ENCODE results near the gene IQCK.
A peak's percentile ranks its signal among the peaks of the same experiment; 100 is the strongest.

The IQCK gene

DNA sequence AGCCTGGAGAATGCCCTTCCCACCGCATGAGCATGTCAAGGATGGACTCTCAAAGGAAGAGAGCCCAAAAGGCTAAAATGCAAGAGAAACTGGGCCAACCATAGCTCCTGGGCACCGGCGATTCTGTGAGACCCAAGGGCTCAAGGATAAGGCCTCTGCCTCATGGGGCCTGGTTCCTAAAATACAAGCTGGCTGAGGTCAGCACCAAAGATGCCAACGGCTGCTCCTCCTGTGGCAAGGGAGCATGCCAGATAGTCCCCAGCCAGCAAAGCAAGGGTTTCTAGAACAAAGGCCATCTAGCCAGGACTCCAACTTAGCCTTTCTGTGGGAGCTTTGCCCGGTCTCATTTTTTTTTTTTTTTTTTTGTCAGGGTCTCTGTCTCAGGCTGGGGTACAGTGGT lies 146.5 kb downstream of the IQCK start:
- no peak for DNase-seq

DNA sequence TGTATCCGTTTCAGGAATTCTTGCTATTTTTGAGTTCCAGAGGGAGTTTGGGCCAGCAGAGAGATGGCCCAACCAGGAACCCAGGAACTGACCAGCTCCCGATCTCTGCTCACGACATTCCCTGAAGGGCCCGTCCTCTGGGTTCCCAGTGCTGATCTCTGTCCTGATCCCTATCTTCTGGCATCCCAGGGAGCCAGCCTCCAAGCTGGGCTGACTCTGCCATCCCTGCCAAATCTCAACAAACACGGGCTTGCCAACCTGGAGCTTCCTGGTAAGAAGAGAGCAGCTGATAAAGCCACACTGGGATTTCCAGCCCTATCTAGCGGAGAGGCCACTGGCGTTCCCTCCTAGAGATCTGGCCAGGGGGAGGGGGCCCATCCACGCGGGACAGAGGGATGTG lies 150.3 kb downstream of the IQCK start:
- DNase-seq = no peak

DNA sequence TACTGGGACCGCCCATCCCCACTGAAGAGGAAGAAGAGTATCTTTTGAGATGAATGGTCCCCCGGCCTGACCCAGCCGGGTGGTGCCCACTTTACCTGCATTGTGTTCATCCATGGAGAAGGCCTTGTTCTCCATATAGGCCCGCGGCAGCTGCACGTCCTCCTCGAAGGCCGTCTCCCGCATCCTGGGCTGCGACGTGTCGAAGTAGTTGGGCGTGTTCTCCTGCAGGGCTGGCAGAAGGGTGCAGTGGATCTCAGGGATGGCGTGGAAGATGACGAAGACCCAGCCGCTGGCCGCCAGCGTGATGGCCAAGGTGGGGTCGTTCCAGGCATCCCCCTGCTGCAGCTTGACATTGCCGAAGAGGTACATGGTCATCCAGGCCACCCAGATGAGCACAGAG lies 153.7 kb downstream of the IQCK start:
- DNase-seq = no peak

DNA sequence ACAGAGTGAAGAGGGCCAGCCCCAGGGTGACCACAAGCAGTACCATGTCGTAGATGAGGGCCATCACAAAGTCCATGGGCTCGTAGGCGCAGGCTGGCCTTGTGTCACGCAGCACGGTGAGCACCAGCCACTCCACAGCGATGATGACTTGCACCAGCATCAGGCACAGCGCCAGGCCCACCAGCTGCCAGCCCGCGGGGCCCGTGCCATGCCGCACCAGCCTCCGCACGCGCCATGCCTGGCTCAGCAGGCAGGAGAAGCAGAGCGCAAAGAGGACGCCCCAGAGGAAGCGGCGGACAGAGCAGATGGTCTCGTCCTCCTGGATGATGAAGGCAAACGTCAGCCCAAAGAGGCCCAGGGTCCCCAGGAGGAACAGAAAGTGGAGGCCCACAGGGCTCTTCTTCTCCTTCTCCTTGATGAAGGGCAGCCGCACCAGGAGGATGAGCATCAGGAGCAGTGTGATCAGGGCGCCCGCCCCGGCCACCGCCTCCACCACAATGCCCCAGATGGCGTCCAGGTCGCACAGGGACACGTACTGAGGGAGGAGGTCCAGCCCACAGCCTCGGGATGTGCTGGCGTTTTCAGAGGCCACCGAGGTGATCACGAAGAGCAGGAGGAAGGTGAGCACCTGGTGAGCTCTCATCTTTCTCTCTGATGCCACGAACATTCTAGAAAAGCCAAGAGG lies 154.2 kb downstream of the IQCK start:
- DNase-seq = no peak

DNA sequence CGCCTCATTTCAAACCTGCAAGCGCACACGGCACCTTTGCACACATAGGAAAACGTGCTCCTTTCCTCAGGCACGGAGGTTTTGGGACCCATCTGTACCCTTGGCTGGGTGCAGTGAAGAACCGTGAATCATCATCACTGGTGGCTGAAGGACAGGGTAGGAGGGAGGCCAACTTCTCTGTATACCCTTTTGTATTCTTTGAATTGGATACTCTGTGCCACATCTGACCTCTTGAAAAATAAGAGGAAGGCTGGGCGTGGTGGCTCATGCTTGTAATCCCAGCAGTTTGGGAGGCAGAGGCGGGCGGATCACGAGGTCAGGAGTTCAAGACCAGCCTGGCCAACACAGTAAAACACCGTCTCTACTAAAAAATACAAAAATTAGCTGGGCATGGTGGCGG lies 154.9 kb downstream of the IQCK start:
- no peak for DNase-seq

DNA sequence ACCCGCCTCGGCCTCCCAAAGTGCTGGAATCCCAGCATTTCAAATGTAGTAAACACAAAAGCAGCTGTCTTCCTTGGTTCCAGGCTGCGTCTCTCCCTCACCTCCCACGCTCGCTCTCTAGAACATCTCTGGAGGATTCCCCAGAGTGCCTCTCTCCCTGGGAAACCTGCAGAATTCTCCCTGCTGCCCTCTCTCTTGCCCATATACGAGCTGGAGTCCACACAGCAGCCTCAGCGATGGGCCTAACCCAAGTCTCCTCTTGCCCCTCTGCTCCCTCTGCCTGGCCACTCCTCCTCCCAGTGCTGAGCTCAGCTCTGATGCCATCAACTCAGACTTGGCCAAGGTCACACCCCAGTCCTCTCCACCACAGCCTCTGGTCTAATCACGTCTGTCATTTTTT lies 156.0 kb downstream of the IQCK start:
- no peak for DNase-seq

DNA sequence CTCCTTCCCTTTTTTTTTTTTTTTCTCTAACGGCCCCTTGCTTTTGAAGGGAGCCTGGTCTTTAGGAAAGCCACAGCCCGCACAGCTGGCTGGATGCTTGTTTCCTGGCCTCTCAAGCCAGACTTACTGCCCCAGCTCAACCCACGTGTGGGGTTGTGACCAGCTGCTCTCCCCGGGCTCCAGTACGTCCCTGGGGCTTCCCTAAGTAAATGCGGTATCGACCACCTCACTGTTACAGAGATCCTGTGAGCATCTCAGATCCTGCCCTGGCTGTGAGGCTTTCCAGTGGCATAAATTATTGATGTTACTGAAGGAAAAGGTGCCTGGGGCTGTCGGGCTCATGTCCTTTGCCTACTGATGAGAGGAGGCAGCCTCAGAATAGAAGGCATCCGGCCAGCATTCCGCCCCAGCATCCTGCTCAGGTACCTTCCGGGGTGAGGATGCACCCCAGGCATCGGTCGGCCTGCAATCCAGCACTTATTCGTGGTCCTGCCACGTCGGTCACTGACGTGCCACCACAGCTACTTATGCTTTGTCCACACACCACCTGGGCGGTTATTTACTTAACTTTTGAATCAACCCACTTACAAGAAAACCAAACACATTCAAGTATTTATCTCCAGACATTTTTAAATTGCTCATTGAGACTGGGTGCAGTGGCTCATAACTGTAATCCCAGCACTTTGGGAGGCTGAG lies 156.9 kb downstream of the IQCK start:
- no peak for DNase-seq

DNA sequence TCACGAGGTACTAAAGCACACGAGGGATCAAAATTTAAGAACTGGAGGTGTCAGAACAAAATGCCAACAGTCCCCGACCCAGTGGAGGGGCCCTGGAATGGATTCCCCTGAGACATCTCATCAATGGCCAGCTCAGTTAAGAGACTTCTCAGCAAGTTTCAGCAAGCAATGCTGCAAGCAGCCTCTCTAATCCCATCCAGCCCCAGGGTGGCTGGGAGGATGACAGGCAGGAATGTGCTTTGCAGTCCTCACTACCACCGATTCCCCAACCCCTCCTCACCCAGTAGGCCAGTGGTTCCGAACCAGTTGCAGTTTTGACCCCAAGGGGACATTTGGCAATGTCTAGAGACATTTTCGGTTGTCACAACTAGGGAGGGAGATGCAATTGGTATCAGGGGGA lies 157.8 kb downstream of the IQCK start:
- DNase-seq = no peak

DNA sequence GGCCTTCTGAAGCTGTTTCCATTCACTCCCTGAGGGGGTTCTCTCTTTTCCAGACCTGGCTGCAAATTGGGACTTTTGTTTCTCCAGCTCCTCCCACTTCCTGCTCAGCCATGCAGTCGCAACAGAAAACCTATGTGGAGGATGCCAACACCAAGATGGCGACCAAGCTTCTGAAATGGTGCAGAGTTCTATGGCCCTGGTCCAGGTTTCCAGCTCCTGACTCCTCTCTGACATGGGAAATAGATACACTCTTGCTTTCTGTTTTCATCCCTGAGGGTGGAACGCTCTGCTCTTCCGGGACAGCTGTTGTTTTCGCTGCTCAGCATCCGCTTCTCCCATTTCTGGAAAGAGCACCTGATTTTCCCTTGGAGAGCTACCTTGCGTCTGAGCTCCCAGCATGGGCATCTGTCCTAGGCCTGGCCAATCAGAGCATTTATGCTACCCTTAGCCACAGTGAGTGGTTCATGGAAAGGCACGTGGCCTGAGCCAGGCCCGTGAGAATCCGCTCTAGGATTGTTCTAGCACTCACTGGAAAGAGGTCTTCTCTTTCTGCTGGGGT lies 158.5 kb downstream of the IQCK start:
- DNase-seq = no peak

DNA sequence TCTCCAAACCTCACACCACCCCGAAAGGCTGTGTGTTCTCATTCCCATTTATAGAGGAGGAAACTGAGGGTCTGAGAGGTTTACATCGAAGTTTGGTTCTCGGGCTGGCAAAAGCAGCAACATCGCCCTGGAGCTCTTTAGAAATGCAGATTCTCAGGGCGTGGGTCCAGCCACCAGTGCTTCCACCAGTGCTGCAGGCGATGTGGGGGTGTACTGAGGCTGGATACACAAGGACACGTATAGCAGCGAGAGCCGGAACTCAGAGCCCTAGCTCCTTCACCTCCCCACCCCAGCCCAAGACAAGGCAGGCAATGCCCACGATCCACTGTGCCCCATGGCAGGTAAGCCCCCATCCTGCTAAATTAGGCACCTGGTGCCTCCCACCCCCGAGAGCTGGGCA lies 160.7 kb downstream of the IQCK start:
- DNase-seq = no peak

DNA sequence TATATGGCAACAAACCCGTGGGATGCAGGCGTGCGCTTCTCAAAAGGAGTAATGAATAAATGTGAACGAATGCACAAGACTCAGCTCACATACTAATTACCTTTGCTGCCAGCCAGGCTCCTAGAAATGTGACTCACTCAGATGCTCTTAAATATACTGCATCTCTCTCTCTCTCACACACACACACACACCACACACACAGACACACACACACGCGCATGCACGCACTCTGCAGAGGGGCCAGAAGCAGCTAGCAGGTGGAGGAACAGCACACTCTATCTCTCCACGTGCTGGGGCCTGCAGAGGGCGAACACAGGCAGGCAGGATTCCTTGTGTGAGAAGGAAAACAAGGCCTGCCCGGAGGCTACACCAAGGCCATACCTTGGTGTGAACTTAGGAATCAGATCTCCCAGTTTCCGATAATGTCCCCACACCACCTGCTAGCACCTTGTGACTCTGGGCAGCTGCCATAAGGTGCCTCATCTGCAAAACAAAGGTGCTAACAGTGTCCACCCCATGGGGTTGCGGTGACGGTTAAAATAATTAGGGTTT lies 161.2 kb downstream of the IQCK start:
- DNase-seq = no peak

DNA sequence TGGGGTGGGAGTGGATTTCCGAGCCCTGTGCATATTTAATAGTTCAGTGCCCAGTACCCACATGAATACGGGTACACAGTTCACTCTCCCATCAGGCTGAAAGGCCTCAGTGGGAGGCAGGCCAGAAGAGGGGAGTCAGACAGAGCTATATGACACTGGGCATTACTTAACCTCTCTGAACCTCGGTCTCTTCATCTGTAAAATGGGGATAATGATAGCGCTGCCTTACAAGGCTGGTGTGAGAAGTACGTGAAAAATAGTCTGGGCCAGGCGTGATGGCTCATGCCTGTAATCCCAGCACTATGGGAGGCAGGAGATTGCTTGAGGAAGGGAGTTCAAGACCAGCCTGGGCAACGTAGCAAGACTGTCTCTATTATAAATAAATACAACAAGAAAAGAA lies 163.0 kb downstream of the IQCK start:
- no peak for DNase-seq

DNA sequence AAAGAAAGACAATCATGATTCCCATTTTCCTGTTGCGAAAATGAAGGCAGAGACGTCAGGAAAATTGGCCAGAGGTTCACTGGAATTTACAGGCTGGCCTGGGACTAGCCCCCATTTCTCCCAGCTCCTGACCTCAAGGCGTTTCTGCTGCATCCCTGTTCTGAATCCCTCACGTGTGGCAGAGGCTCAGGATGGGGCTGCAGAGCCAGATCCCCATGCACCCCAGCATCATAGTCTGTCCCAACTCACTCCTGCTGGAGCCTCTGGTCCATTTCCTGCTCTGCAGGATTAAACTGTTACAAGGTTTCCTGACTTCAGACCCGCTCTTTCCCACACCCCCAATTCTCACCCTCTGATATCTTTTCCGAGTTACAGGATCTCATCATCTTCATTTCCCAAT lies 163.7 kb downstream of the IQCK start:
- DNase-seq = no peak

DNA sequence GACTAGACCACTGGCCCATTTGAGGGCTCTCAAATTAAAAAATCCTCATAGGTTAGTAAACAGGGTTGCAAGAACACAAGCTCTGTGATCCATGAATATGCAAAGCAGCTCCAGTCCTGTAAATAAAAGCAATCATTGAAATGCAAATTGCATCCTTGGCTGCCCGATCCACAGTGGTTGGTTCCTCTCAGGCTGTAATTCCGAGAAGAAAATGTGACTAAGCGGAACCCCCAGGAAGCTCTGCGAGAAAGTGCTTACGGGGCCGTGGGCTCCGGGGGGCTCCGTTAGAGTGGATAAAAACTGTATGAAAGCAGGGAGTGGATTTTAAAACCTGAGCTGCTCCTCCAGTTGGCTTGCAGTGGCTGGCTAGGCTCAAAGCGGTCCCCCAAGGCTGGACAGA lies 164.1 kb downstream of the IQCK start:
- no peak for DNase-seq

DNA sequence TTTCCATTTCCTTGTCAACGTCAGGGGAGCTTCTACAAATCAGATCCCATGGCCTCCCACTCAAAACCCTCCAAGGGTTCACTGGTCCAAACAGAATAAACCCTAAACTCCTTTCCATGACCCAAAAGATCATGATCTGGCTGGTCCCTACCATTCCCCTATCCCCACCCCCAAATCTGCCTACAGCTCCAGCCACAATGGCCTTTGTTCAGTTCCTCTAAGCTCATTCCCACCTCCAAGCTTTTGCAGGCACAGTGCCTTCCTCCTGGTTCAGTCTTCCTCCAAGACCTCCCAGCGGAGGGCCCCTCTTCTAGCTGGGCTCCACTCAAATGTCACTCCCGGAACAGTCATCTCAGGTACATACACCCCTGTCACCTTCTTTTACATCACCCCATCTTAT lies 164.6 kb downstream of the IQCK start:
- DNase-seq = no peak

DNA sequence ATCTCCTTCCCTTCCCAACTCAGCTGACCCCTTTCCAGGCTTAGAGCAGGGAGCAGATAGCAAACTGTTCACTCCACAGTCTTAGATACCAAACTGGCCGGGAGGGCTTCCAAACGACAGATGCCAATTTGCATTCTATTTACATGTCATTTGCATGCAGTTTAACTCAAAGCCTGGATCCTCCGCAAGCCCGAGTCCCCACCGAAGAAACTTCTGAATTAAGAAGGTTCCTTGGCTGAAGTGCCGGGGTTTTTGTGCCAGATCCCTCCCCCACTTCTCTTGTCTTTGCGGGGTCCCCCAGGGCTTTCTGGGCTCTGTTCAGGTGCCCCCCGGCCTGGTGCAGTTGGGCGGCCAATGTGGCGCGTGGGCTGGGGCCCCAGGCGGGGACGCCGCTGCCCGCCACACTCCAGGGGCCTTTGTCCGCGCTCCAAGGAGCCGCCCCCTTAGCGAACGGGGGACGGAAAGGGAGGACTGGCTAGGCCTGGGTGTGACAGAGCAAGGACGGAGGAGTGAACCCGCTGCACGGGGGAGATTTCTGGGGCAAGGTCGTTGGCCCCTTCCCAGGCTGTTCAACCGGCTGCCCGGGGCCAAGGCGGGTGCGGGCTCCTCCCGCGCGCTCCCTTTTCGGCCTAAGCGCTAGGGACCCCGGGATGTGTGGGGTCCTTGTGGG lies 165.4 kb downstream of the IQCK start:
- DNase-seq = peak; percentile 76

DNA sequence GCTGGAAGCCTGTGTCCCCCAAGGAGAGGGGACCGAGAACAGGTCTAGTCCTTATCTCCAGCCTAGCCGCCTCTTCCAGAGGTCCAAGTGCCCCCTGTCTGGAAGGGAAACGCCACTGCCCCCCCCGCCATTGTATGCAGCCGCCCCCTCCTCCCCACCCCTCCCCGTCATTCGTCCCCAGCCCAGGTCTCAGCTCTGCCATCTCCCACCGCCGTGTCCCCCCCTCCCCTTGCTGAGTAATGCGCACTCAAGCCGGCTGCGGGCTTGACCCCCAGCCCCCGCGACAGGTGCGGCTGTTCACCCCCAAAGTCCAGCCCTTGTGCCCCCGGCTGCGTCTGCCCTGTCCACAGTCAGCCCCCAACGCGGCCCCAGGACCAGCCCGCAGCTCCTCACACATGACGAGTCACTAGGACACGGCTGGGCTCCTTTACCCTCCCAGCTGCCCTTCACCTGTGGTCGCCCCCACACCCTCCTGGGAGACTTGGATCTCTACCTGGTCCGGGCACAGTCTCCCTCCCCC lies 166.0 kb downstream of the IQCK start:
- peak; percentile 58 for DNase-seq

DNA sequence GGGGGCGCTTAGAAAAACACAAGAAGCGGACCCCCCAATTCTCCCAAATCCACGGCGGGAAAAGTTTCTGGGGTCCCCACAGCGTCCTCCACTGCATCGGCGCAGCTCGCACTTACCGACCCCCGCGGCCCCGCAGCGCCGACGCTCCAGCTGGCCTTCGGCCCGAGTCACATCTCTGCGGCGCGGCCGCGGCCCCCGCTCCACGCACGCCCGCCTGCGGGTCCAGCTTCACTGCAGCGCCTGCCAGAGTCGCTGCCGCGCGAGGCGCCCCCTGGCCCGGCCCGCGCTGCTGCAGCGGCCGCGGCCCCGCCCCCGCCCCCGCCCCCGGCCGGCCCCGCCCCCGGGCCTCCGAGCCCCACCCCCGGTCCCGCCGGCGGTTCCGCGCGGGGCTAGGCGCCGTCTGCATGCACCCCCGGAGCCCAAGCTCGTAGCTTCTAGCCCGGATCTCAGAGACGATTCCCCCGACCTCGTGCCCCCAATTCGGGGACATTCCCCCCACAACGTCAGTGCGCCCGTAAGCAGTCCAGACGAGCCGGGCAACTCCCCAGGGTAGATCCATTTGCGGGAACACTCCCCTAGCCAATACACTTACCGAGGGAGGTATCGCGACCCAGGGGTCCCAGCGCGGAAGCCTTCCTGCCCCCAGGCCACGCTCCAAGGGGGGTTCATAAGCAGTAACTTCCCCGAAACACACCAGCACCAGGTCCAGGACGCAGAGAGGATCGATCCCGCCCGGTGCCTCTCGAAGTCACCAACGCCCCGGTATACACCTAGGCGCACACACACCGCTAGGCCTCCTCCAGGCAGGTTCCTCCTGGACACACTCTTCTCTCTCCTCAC lies 166.8 kb downstream of the IQCK start, which contains the start of gene GPRC5B:
Gene GPRC5B, minus strand, starts transcription at position 238 of the 840 bp plus-strand sequence. CDS start 12,003 bp downstream, outside the sequence.
- DNase-seq = peak; percentile 75

DNA sequence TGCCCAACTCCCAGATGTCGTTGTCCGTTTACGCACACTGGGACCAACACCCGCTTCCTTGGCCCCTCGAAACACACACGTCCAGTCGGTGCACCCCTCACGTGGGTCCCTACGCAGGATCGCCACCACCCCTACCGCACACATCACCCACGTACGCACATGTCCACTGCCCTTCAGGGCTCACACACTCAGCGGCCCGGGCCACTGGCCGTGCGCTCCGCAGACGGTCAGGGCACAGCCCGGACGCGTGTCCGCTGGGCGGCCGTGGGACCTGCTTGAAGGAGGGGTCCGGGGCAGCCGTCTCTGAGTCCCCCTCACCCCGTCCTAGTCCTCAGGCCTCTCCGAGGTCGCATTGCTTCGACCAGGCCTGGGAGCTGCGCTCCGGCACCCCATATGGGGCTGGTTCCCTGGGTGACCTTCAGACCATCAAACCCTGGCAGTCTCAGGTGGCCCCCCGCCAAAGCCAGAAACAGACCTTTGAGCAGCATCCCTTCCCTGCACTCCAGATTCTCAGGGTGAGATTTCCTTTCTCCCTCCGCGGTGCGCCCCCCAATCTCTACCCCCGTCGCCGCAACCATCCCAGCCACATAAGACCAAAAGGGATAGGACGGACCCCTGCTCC lies 167.5 kb downstream of the IQCK start:
- peak; percentile 58 for DNase-seq

DNA sequence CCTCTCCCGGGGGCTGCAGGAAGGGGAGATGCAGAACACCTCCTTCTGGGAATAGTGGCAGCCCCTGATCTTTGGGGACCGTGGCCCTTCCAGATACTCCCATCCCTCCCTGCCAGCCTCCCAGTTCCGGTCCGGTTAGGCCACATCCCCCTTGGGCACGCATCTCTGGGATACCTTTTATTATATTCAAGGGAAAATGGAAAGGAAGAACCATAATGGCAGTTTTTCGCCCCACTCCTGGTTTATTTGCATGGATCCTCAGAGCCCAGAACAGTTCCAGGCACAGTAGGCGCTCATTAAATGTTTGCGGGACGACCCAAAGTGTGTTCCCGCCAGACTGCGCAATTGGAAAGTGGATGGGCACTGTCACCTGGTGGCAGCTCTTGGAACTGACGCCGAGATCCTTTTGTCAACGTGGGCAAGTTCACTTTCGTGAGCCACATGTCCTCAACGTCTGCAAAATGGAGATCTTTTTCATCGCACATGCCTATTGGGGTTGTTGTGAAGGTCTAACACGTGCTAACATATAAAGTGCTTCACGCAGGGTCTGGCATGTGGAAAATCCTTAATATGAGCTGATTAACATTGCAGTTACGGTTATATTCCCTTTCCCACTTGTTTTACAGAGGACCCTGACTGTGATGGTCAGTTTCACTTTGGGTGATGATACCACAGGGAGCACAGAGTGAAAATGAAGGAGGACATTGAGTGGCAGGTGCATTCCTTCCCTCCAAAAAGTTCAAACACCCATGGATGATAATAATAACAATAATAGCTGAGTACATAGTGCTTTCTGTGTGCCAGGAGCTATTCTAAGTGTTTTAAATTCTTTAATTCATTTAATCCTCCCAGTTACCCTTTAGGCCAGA lies 168.2 kb downstream of the IQCK start:
- DNase-seq = peak; percentile 85

DNA sequence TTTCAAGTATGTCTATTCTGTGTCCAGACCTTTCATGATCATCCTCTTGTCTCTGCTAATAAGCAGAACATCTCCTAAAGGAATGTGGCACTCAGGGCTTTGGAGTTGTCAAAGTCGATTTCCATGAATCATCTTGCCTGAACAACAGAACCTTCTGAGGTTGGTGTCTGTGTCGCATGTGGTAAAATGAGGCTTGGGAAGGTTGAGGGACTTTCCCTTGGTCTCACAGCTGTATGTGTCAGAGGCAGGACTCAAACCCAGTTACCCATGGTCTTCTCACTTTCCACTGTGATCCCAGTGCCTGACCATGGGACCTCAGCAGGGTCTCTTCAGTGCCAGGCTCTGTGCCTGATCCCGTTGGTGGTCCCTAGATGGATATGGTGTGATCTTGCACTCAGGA lies 170.8 kb downstream of the IQCK start:
- no peak for DNase-seq

Data from right hindlimb (tissue), 1 donor.